Measurements from ENCODE around the gene ANKUB1.

DNA sequence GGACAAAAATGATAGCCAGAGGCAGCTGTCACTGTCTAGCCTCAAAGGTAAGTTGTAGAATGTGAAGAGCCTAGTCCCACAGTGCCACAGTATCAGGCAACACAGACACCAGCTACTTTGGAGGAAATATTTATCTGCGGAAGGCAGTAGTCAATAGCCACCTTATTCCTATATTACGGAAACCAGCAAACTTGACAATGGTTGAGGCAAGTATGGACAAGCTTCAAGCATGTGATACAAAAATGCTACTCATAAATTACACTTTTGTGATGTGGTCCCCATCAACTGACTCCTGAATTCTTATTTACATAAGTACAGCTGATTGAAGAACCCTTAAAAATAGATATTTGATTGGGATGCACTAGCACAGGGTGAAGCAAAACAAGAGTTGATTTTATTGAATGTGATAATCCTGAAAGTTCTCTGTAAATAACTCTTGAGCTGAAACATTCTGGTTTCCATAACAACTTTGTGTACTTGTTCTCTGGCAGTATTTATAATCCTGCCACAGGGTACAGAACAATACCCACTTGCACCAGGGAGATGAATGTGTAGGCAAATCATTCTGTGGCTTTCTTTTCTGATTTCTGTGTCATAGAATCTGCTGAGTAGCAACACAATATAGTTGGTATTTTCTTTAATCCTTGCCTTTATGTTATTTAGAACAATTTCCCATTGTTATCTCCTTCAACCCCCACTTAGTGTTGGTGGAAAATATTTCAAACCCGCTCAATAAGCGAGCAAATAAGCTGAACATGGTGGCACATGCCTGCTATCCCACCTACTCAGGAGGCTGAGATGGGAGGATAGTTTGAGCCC is at the start of gene ANKUB1:
- TF ChIP-seq BHLHE40 (IDR thresholded peaks at IDR 0.05; ENCODE audit: borderline replicate concordance), result no peak
- TF ChIP-seq TARDBP (IDR thresholded peaks at IDR 0.05), result no peak
- TF ChIP-seq ELF4 (IDR thresholded peaks at IDR 0.05), result no peak
- no peak for TF ChIP-seq SP1 (IDR thresholded peaks at IDR 0.05)
- TF ChIP-seq FOXM1 (IDR thresholded peaks at IDR 0.05; ENCODE audit: borderline replicate concordance), result no peak
